GM19043 (cell line): Measurements from ENCODE around the gene AKIRIN2.
"Not testable (repeated sequence)": the region's sequence is repeated elsewhere in the genome, so short reads cannot be mapped to it uniquely, and the experiment has no call there.

Experiments
- ATAC-seq: cut with Tn5 transposase; IDR thresholded peaks from one replicate; pipeline ENCODE4 v1.9.1; 2021; ENCODE audit warnings: low read depth; ENCODE audit not compliant: unreplicated experiment

Gene AKIRIN2

GRCh38 chr6:87718662-87719433 is 16.8 kb upstream of the AKIRIN2 start:
- ATAC-seq: no peak

GRCh38 chr6:87716928-87717614 is 15.0 kb upstream of the AKIRIN2 start:
- no peak for ATAC-seq

GRCh38 chr6:87714093-87714842 is 12.2 kb upstream of the AKIRIN2 start:
- ATAC-seq: no peak

GRCh38 chr6:87712713-87713112 is 10.7 kb upstream of the AKIRIN2 start:
- ATAC-seq: not testable (repeated sequence)

- no peak for ATAC-seq
Measured at GRCh38 chr6:87710090-87710489, 8.1 kb upstream of the AKIRIN2 start.

GRCh38 chr6:87708581-87709427 is 6.8 kb upstream of the AKIRIN2 start:
- not testable (repeated sequence) for ATAC-seq

- ATAC-seq: no peak
Measured at GRCh38 chr6:87706187-87706966, 4.3 kb upstream of the AKIRIN2 start.

- peak; percentile 53 for ATAC-seq
Measured at GRCh38 chr6:87705070-87705691, 3.1 kb upstream of the AKIRIN2 start.

GRCh38 chr6:87703039-87703438 is 1.0 kb upstream of the AKIRIN2 start:
- ATAC-seq: not testable (repeated sequence)

GRCh38 chr6:87702589-87702945 is 534 bp upstream of the AKIRIN2 start:
- no peak for ATAC-seq

GRCh38 chr6:87701344-87701675 is 723 bp downstream of the AKIRIN2 start:
- ATAC-seq: no peak

GRCh38 chr6:87700397-87701343 is 1.4 kb downstream of the AKIRIN2 start:
- no peak for ATAC-seq

GRCh38 chr6:87699576-87699975 is 2.5 kb downstream of the AKIRIN2 start:
- no peak for ATAC-seq

GRCh38 chr6:87698547-87699006 is 3.5 kb downstream of the AKIRIN2 start:
- no peak for ATAC-seq

- no peak for ATAC-seq
Measured at GRCh38 chr6:87697581-87698546, 4.2 kb downstream of the AKIRIN2 start.

- ATAC-seq: not testable (repeated sequence)
Measured at GRCh38 chr6:87696817-87697216, 5.2 kb downstream of the AKIRIN2 start.

GRCh38 chr6:87692086-87692485 is 9.9 kb downstream of the AKIRIN2 start:
- ATAC-seq: no peak
